SK-N-SH (cell line): ENCODE data around the gene CBFA2T2. TPM values are rescaled to one million over a fixed set of nuclear protein-coding genes. Genes with fewer than 3 reads are reported as not detected.

Source experiments
- CTCF ChIA-PET: fragments of 300-600, 350-600 bp; formaldehyde crosslinking; extraction: SDS; loops from one replicate; lab custom pipeline; 2021; lab: Yijun Ruan, JAX
- POLR2A ChIA-PET: fragments of 350-600 bp; sonication (Branson Sonifier 250); formaldehyde crosslinking; extraction: SDS; loops from one replicate; lab custom pipeline; 2020; ENCODE audit warnings: antibody characterized with exemption, inconsistent platforms; lab: Yijun Ruan, JAX
- DNase-seq: peaks from one replicate; pipeline ENCODE4 v3.0.0; 2012
- H2AFZ ChIP-seq: fragments of 200-600 bp; sonication (generic); 2 replicates; pipeline ENCODE4 v1.8.1; 2016; ENCODE audit warnings: antibody characterized with exemption, mild to moderate bottlenecking, low read depth
- H3F3A ChIP-seq: fragments of 200-600 bp; sonication (generic); replicated peaks from 2 replicates; pipeline ENCODE3; 2016; ENCODE audit warnings: antibody characterized with exemption, mild to moderate bottlenecking; ENCODE audit not compliant: insufficient read depth
- H3K27ac ChIP-seq, 2 experiments: fragments of 200-500 bp in 1 of 2; fragments of 200-600 bp in 1 of 2; sonication (Bioruptor generic) in 1 of 2; sonication (generic), shearing (Covaris generic) in 1 of 2; 2 replicates each; pipeline versions ENCODE4 v1.5.1 to v1.6.1; 2014 to 2016; ENCODE audit warnings: low read depth in 2 of 2, inconsistent platforms in 1 of 2, low read length in 1 of 2, mild to moderate bottlenecking in 1 of 2, mixed read lengths in 1 of 2
- H3K27me3 ChIP-seq: fragments of 200-600 bp; sonication (generic), shearing (Covaris generic); 2 replicates; pipeline ENCODE4 v1.6.1; 2016; ENCODE audit warnings: mixed run types; ENCODE audit not compliant: insufficient read depth
- H3K36me3 ChIP-seq, 2 experiments: fragments of 200-500 bp in 1 of 2; fragments of 200-600 bp in 1 of 2; sonication (Bioruptor generic) in 1 of 2; sonication (generic) in 1 of 2; replicated peaks in 1 of 2; 2 replicates each; pipeline versions ENCODE3 to v1.5.1; 2014 to 2016; ENCODE audit warnings: low read length in 1 of 2, mild to moderate bottlenecking in 1 of 2; ENCODE audit not compliant: insufficient read depth in 2 of 2, control insufficient read depth in 1 of 2
- H3K4me1 ChIP-seq, 2 experiments: fragments of 200-500 bp in 1 of 2; fragments of 200-600 bp in 1 of 2; sonication (Bioruptor generic) in 1 of 2; sonication (generic), shearing (Covaris generic) in 1 of 2; 2 replicates each; pipeline versions ENCODE4 v1.5.1 to v1.6.1; 2014 to 2016; ENCODE audit warnings: low read depth in 1 of 2, low read length in 1 of 2, mixed run types in 1 of 2; ENCODE audit not compliant: insufficient read depth in 2 of 2, control insufficient read depth in 1 of 2
- H3K4me2 ChIP-seq: fragments of 200-600 bp; sonication (generic), shearing (Covaris generic); 2 replicates; pipeline ENCODE4 v1.6.1; 2017; ENCODE audit warnings: mixed run types
- H3K4me3 ChIP-seq, 2 experiments: fragments of 200-500 bp in 1 of 2; fragments of 200-600 bp in 1 of 2; sonication (Bioruptor generic) in 1 of 2; sonication (generic), shearing (Covaris generic) in 1 of 2; 2 replicates each; pipeline versions ENCODE4 v1.5.1 to v1.8.1; 2014 to 2016; ENCODE audit warnings: low read depth in 2 of 2, inconsistent platforms in 1 of 2, low read length in 1 of 2, mild to moderate bottlenecking in 1 of 2, mixed read lengths in 1 of 2, moderate library complexity in 1 of 2
- H3K79me2 ChIP-seq: fragments of 200-600 bp; sonication (generic); 2 replicates; pipeline ENCODE4 v1.8.1; 2017; ENCODE audit warnings: mild to moderate bottlenecking; ENCODE audit not compliant: insufficient read depth
- H3K9ac ChIP-seq: fragments of 200-600 bp; sonication (generic); 2 replicates; pipeline ENCODE4 v1.6.1; 2017; ENCODE audit warnings: mixed run types
- H3K9me2 ChIP-seq: fragments of 200-600 bp; sonication (generic); 2 replicates; pipeline ENCODE4 v1.6.1; 2017; ENCODE audit warnings: mixed run types
- H3K9me3 ChIP-seq: fragments of 200-600 bp; sonication (generic); 2 replicates; pipeline ENCODE4 v1.6.1; 2017; ENCODE audit warnings: mixed run types, mild to moderate bottlenecking, moderate library complexity
- H4K20me1 ChIP-seq: fragments of 200-600 bp; sonication (generic); 2 replicates; pipeline ENCODE4 v1.6.1; 2017; ENCODE audit warnings: mild to moderate bottlenecking, mixed run types; ENCODE audit not compliant: insufficient read depth
- CHD2 ChIP-seq: fragments of 150-350 bp; IDR thresholded peaks from 2 replicates; pipeline ENCODE4 v1.6.1; 2018; ENCODE audit warnings: low read length; ENCODE audit not compliant: partially characterized antibody
- ELF1 ChIP-seq: IDR thresholded peaks from 2 replicates; pipeline ENCODE4 v1.4.0; 2012
- EP300 ChIP-seq, 2 experiments: IDR thresholded peaks; 2 replicates each; pipeline versions ENCODE4 v1.4.0 to v1.6.1; 2012; ENCODE audit warnings: borderline replicate concordance in 1 of 2, low read depth in 1 of 2, low read length in 1 of 2
- EZH2phosphoT487 ChIP-seq: fragments of 200-600 bp; sonication (generic); IDR thresholded peaks from 2 replicates; pipeline ENCODE4 v1.6.1; 2017; ENCODE audit warnings: low read depth, mixed run types, mild to moderate bottlenecking, antibody characterized with exemption, moderate library complexity, borderline replicate concordance
- FOSL2 ChIP-seq: IDR thresholded peaks from 2 replicates; pipeline ENCODE4 v1.4.0; 2012; ENCODE audit warnings: low read depth, mild to moderate bottlenecking, moderate library complexity, borderline replicate concordance
- GATA2 ChIP-seq: sonication (generic); formaldehyde crosslinking; IDR thresholded peaks from 2 replicates; pipeline ENCODE4 v1.5.0; 2020; ENCODE audit warnings: mild to moderate bottlenecking, missing genetic modification reagents
- MAX ChIP-seq: IDR thresholded peaks from 2 replicates; pipeline ENCODE4 v1.4.0; 2012; ENCODE audit warnings: low read depth
- MEF2A ChIP-seq: IDR thresholded peaks from 2 replicates; pipeline ENCODE4 v1.4.0; 2012; ENCODE audit warnings: low read depth, borderline replicate concordance
- MXI1 ChIP-seq: IDR thresholded peaks from 2 replicates; pipeline ENCODE4 v1.6.1; 2012; ENCODE audit warnings: mild to moderate bottlenecking, low read depth, low read length, improper control_type of control experiment
- NFIC ChIP-seq: IDR thresholded peaks from 2 replicates; pipeline ENCODE4 v1.4.0; 2012; ENCODE audit warnings: borderline replicate concordance
- NRF1 ChIP-seq: IDR thresholded peaks from 2 replicates; pipeline ENCODE4 v1.6.1; 2012; ENCODE audit warnings: low read depth, mild to moderate bottlenecking, low read length
- RAD21 ChIP-seq: IDR thresholded peaks from 2 replicates; pipeline ENCODE4 v1.6.1; 2012; ENCODE audit warnings: mild to moderate bottlenecking, low read length
- RCOR1 ChIP-seq: fragments of 150-350 bp; IDR thresholded peaks from 2 replicates; pipeline ENCODE4 v1.6.1; 2017; ENCODE audit warnings: antibody characterized with exemption, low read length
- TCF12 ChIP-seq: IDR thresholded peaks from 2 replicates; pipeline ENCODE4 v1.4.0; 2012
- TEAD4 ChIP-seq: IDR thresholded peaks from 2 replicates; pipeline ENCODE4 v1.4.0; 2012; ENCODE audit warnings: mild to moderate bottlenecking, borderline replicate concordance; ENCODE audit not compliant: insufficient read depth
- YY1 ChIP-seq: IDR thresholded peaks from 2 replicates; pipeline ENCODE4 v1.4.0; 2012; ENCODE audit warnings: low read depth, mild to moderate bottlenecking
- WGBS: methylation state at CpG from one replicate; pipeline ENCODE4 v1.1.6; 2017; ENCODE audit warnings: low lambda C conversion rate; 5-methylcytosine and 5-hydroxymethylcytosine counted together
- polyA plus RNA-seq, 3 experiments: library from polyadenylated mRNA; depleted of rRNA; stranded (reverse); fragments of >200 nt; gene quantifications; 2 replicates each; pipeline ENCODE4 v1.2.3, GENCODE V29; 2012
- TF ChIP-seq, protein P1 (sequence below): IDR thresholded peaks from 2 replicates; pipeline ENCODE4 v1.4.0; 2012; ENCODE audit warnings: low read depth, borderline replicate concordance
- TF ChIP-seq, protein P2 (sequence below): fragments of 150-350 bp; IDR thresholded peaks from 2 replicates; pipeline ENCODE4 v1.6.1; 2016; ENCODE audit warnings: mild to moderate bottlenecking, low read depth, low read length
- TF ChIP-seq, protein P3 (sequence below): IDR thresholded peaks from 2 replicates; pipeline ENCODE4 v1.6.1; 2012; ENCODE audit warnings: mild to moderate bottlenecking, low read depth, low read length, moderate library complexity
- TF ChIP-seq, protein P4 (sequence below): fragments of 150-350 bp; IDR thresholded peaks from 2 replicates; pipeline ENCODE4 v1.6.1; 2017; ENCODE audit warnings: antibody characterized with exemption, low read length, low read depth, borderline replicate concordance
- TF ChIP-seq, protein P5 (sequence below): fragments of 200-600 bp; sonication (generic); IDR thresholded peaks from 2 replicates; pipeline ENCODE4 v1.6.1; 2017; ENCODE audit warnings: antibody characterized with exemption, mild to moderate bottlenecking, moderate library complexity

Gene CBFA2T2
- polyA plus RNA-seq, 1 of the 3 experiments (the other 2 are of a cell fraction), result 11.0 TPM

DNA sequence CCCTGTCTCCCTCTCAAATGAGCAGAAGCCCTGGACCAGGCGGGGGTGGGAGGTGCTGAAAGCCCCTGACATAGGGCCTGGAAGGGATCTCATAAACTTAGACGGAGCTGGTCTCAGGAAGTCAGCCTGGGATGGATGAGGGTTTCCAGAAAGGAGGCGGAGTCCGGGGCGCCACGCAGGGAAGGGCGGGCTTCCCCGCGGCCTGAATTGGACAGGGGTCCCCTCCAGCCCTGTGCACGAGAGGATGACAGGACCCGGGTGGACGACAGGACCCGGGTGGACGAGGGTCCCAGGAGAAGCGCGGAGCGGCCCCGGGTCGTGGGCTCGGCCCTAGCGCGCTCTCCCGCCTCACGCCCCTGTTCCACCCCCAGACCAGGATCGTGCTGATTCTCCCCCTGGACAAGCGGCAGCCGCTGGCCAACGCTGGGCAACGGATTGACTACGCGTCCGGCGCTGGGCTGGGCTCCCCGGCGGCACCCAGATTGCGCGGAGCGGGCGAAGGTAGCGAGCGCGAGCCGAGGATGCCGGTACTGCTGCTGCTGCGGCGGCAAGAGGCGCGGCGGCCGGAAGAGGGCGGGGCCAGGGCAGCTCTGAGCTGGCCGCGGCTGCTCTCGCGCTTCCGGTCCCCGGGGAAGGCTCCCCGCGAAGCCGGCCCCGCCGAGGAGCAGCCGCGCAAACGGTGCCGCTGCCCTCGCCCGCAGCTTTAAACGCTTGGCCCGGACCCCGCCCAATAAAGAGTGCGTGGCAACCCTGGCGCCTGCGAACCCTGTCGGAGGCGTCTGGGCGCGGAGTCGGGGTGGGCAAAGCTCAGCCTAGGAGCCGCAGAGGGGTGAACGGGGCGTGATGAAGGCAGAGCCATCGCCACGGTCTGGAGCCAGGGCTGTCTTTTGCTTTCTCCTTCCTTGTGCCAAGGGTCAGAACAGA is 173.5 kb downstream of the CBFA2T2 start:
- H3K79me2 ChIP-seq, result no peaks in the 10 kb centered on the region
- ChIA-PET POLR2A (interaction anchor here (0.6 to 3.7 kb wide), 8 partner anchors 9 to 262 kb away, joined by 3 to 17 read pairs (median 5); partner anchors contain the start of genes CDK5RAP1 and SNTA1), CTCF (interaction anchor here (1.0 to 10.6 kb wide), 6 partner anchors 11 to 210 kb away, joined by 3 to 114 read pairs (median 6); partner anchors contain the start of gene CBFA2T2)
- peaks cover 18% of the 10 kb centered on the region for H3F3A ChIP-seq
- no peaks in the 10 kb centered on the region for H3K9me3 ChIP-seq
- peaks cover 0 to 40% of the 10 kb centered on the region in 2 experiments; a peak in 1 of 4 replicates for H3K4me1 ChIP-seq
- peak overlapping the region; percentile 77 to 90 for H3K27ac ChIP-seq
- DNase-seq, result peak; percentile 93
- H3K4me3 ChIP-seq, result peak overlapping the region; percentile 76 to 88
- H3K36me3 ChIP-seq, result peaks cover under 1 to 4% of the 10 kb centered on the region in 2 experiments
- no peaks in the 10 kb centered on the region for H3K27me3 ChIP-seq
- WGBS, result 5% methylated on average over 25 of the region's 84 CpGs
- H4K20me1 ChIP-seq, result no peaks in the 10 kb centered on the region
- H3K9me2 ChIP-seq, result no peaks in the 10 kb centered on the region
- peak overlapping the region; percentile 83 for H3K9ac ChIP-seq
- peak overlapping the region; percentile 100 for H3K4me2 ChIP-seq
- peak overlapping the region; percentile 91 for H2AFZ ChIP-seq
- 0 out of 2 replicates have a peak, but pooled peaks have one; percentile 10 for TF ChIP-seq TEAD4
- no peak for TF ChIP-seq TCF12
- no peak for TF ChIP-seq MEF2A
- no peak for TF ChIP-seq CHD2
- TF ChIP-seq, protein P1, sequence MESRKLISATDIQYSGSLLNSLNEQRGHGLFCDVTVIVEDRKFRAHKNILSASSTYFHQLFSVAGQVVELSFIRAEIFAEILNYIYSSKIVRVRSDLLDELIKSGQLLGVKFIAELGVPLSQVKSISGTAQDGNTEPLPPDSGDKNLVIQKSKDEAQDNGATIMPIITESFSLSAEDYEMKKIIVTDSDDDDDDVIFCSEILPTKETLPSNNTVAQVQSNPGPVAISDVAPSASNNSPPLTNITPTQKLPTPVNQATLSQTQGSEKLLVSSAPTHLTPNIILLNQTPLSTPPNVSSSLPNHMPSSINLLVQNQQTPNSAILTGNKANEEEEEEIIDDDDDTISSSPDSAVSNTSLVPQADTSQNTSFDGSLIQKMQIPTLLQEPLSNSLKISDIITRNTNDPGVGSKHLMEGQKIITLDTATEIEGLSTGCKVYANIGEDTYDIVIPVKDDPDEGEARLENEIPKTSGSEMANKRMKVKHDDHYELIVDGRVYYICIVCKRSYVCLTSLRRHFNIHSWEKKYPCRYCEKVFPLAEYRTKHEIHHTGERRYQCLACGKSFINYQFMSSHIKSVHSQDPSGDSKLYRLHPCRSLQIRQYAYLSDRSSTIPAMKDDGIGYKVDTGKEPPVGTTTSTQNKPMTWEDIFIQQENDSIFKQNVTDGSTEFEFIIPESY, result no peak; the same call in 1 of the 2 replicates
- no peak for TF ChIP-seq RCOR1
- peak; percentile 83 for TF ChIP-seq MAX
- TF ChIP-seq, protein P2, sequence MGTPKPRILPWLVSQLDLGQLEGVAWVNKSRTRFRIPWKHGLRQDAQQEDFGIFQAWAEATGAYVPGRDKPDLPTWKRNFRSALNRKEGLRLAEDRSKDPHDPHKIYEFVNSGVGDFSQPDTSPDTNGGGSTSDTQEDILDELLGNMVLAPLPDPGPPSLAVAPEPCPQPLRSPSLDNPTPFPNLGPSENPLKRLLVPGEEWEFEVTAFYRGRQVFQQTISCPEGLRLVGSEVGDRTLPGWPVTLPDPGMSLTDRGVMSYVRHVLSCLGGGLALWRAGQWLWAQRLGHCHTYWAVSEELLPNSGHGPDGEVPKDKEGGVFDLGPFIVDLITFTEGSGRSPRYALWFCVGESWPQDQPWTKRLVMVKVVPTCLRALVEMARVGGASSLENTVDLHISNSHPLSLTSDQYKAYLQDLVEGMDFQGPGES, result no peak
- TF ChIP-seq RAD21, result no peak
- TF ChIP-seq FOSL2, result no peak
- TF ChIP-seq EP300 (IDR thresholded peaks at IDR 0.05; ENCODE audit: borderline replicate concordance in 1 of 2, low read depth in 1 of 2, low read length in 1 of 2), result no peak
- TF ChIP-seq YY1, result no peak
- peak; percentile 59; the same call in 1 of the 2 replicates for TF ChIP-seq ELF1
- TF ChIP-seq NFIC, result no peak
- TF ChIP-seq EZH2phosphoT487, result no peak
- TF ChIP-seq GATA2, result no peak
- TF ChIP-seq, protein P3, sequence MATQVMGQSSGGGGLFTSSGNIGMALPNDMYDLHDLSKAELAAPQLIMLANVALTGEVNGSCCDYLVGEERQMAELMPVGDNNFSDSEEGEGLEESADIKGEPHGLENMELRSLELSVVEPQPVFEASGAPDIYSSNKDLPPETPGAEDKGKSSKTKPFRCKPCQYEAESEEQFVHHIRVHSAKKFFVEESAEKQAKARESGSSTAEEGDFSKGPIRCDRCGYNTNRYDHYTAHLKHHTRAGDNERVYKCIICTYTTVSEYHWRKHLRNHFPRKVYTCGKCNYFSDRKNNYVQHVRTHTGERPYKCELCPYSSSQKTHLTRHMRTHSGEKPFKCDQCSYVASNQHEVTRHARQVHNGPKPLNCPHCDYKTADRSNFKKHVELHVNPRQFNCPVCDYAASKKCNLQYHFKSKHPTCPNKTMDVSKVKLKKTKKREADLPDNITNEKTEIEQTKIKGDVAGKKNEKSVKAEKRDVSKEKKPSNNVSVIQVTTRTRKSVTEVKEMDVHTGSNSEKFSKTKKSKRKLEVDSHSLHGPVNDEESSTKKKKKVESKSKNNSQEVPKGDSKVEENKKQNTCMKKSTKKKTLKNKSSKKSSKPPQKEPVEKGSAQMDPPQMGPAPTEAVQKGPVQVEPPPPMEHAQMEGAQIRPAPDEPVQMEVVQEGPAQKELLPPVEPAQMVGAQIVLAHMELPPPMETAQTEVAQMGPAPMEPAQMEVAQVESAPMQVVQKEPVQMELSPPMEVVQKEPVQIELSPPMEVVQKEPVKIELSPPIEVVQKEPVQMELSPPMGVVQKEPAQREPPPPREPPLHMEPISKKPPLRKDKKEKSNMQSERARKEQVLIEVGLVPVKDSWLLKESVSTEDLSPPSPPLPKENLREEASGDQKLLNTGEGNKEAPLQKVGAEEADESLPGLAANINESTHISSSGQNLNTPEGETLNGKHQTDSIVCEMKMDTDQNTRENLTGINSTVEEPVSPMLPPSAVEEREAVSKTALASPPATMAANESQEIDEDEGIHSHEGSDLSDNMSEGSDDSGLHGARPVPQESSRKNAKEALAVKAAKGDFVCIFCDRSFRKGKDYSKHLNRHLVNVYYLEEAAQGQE, result 0 out of 2 replicates have a peak, but pooled peaks have one; percentile 16
- TF ChIP-seq, protein P4, sequence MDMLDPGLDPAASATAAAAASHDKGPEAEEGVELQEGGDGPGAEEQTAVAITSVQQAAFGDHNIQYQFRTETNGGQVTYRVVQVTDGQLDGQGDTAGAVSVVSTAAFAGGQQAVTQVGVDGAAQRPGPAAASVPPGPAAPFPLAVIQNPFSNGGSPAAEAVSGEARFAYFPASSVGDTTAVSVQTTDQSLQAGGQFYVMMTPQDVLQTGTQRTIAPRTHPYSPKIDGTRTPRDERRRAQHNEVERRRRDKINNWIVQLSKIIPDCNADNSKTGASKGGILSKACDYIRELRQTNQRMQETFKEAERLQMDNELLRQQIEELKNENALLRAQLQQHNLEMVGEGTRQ, result no peak
- peak; percentile 24; the same call in 1 of the 2 replicates for TF ChIP-seq MXI1
- TF ChIP-seq, protein P5, sequence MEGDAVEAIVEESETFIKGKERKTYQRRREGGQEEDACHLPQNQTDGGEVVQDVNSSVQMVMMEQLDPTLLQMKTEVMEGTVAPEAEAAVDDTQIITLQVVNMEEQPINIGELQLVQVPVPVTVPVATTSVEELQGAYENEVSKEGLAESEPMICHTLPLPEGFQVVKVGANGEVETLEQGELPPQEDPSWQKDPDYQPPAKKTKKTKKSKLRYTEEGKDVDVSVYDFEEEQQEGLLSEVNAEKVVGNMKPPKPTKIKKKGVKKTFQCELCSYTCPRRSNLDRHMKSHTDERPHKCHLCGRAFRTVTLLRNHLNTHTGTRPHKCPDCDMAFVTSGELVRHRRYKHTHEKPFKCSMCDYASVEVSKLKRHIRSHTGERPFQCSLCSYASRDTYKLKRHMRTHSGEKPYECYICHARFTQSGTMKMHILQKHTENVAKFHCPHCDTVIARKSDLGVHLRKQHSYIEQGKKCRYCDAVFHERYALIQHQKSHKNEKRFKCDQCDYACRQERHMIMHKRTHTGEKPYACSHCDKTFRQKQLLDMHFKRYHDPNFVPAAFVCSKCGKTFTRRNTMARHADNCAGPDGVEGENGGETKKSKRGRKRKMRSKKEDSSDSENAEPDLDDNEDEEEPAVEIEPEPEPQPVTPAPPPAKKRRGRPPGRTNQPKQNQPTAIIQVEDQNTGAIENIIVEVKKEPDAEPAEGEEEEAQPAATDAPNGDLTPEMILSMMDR, result no peak
- no peak for TF ChIP-seq NRF1
